Colonic mucosa (tissue), 4 donors: ENCODE results near the gene LATS1. TPM values are rescaled to one million over a fixed set of nuclear protein-coding genes. Genes with fewer than 3 reads are reported as not detected.

Experiments
- DNase-seq: peaks from one replicate; pipeline ENCODE4 v3.0.0-alpha.2; 2020
- H3K27ac ChIP-seq: fragments of 200-600 bp; one replicate; pipeline ENCODE4 v1.8.0; 2021
- H3K27me3 ChIP-seq: fragments of 200-600 bp; one replicate; pipeline ENCODE4 v1.8.0; 2021
- H3K36me3 ChIP-seq: fragments of 200-600 bp; one replicate; pipeline ENCODE4 v1.8.0; 2021
- H3K4me1 ChIP-seq: fragments of 200-600 bp; one replicate; pipeline ENCODE4 v1.8.0; 2021; ENCODE audit warnings: mild to moderate bottlenecking
- H3K4me3 ChIP-seq: fragments of 200-600 bp; one replicate; pipeline ENCODE4 v1.8.0; 2021
- H3K9ac ChIP-seq, 2 donors: one replicate each; pipeline ENCODE4 v1.7.0; 2013; ENCODE audit warnings: control low read depth in 2 of 2, low read depth in 2 of 2, low read length in 2 of 2
- H3K9me3 ChIP-seq: fragments of 200-600 bp; one replicate; pipeline ENCODE4 v1.8.0; 2021
- CTCF ChIP-seq: fragments of 200-600 bp; IDR thresholded peaks from one replicate; pipeline ENCODE4 v1.8.0; 2022; ENCODE audit warnings: antibody characterized with exemption, mild to moderate bottlenecking
- intact Hi-C: fragments of 100-400 bp; cut with DNase I; formaldehyde crosslinking; loops from one replicate; pipeline ENCODE4 v1.14.1; 2022
- total RNA-seq, 2 donors: library from RNA; stranded (reverse); fragmentation: NEBNext Ultra II Directional in 1 of 2; extraction: Animal tissue kit (Norgen Biotek cat#: 25700) in 1 of 2; gene quantifications; one replicate each; pipeline ENCODE4 v1.2.1, GENCODE V29; 2021
- donor health status: healthy.
- donor health status: DM: no; HTN: no; CAD: no.
- donor health status: DM: no; HTN: no; CAD: no.

The LATS1 gene
- total RNA-seq, 2 donors from 2014 or later = 17.2 to 26.5 TPM

- no peak overlapping the region for H3K4me3 ChIP-seq
- no peak for DNase-seq
- intact Hi-C loops = no loop called here
- no peak overlapping the region for H3K27ac ChIP-seq
- H3K4me1 ChIP-seq = no peaks in the 10 kb centered on the region
- H3K27me3 ChIP-seq = no peaks in the 10 kb centered on the region
- no peak overlapping the region for H3K9ac ChIP-seq
- no peaks in the 10 kb centered on the region for H3K36me3 ChIP-seq
- TF ChIP-seq CTCF = no peak
- no peaks in the 10 kb centered on the region for H3K9me3 ChIP-seq
These were observed 3.5 kb downstream of the LATS1 start for GRCh38 chr6:149714442-149714841.

GRCh38 chr6:149711711-149712110 is 6.2 kb downstream of the LATS1 start:
- Histone ChIP-seq H3K27ac (no peak overlapping the region), H3K27me3 (no peaks in the 10 kb centered on the region), H3K36me3 (no peaks in the 10 kb centered on the region), H3K9me3 (no peaks in the 10 kb centered on the region), H3K9ac (no peak overlapping the region), H3K4me3 (no peak overlapping the region), H3K4me1 (no peaks in the 10 kb centered on the region)
- no peak for TF ChIP-seq CTCF
- no peak for DNase-seq
- intact Hi-C loops = no loop called here

GRCh38 chr6:149701714-149702113 is 16.2 kb downstream of the LATS1 start:
- intact Hi-C loops = no loop called here
- Histone ChIP-seq H3K9ac (no peak overlapping the region), H3K4me3 (no peak overlapping the region), H3K9me3 (no peaks in the 10 kb centered on the region), H3K36me3 (no peaks in the 10 kb centered on the region), H3K4me1 (peaks cover 3% of the 10 kb centered on the region), H3K27ac (no peak overlapping the region), H3K27me3 (no peaks in the 10 kb centered on the region)
- no peak for DNase-seq
- TF ChIP-seq CTCF = no peak

GRCh38 chr6:149699150-149699549 is 18.8 kb downstream of the LATS1 start:
- peaks cover 3% of the 10 kb centered on the region for H3K4me1 ChIP-seq
- no peaks in the 10 kb centered on the region for H3K9me3 ChIP-seq
- no peaks in the 10 kb centered on the region for H3K36me3 ChIP-seq
- intact Hi-C loops = no loop called here
- no peak for TF ChIP-seq CTCF
- no peak overlapping the region for H3K27ac ChIP-seq
- DNase-seq = no peak
- H3K27me3 ChIP-seq = no peaks in the 10 kb centered on the region
- H3K9ac ChIP-seq = no peak overlapping the region
- no peak overlapping the region for H3K4me3 ChIP-seq

GRCh38 chr6:149698175-149698574 is 19.7 kb downstream of the LATS1 start:
- TF ChIP-seq CTCF = no peak
- H3K36me3 ChIP-seq = no peaks in the 10 kb centered on the region
- DNase-seq = no peak
- intact Hi-C loops = no loop called here
- no peak overlapping the region for H3K9ac ChIP-seq
- H3K9me3 ChIP-seq = no peaks in the 10 kb centered on the region
- H3K4me3 ChIP-seq = no peak overlapping the region
- H3K27ac ChIP-seq = no peak overlapping the region
- H3K4me1 ChIP-seq = peaks cover 3% of the 10 kb centered on the region
- no peaks in the 10 kb centered on the region for H3K27me3 ChIP-seq

- H3K9me3 ChIP-seq = no peaks in the 10 kb centered on the region
- no peak overlapping the region for H3K4me3 ChIP-seq
- DNase-seq = no peak
- H3K27me3 ChIP-seq = no peaks in the 10 kb centered on the region
- intact Hi-C loops = no loop called here
- no peaks in the 10 kb centered on the region for H3K4me1 ChIP-seq
- H3K27ac ChIP-seq = no peak overlapping the region
- H3K9ac ChIP-seq = no peak overlapping the region
- no peak for TF ChIP-seq CTCF
- H3K36me3 ChIP-seq = no peaks in the 10 kb centered on the region
These were observed 21.0 kb downstream of the LATS1 start for GRCh38 chr6:149696901-149697300.
